ENCODE data around the gene NPEPPS. TPM values are rescaled to one million over a fixed set of nuclear protein-coding genes. Genes with fewer than 3 reads are reported as not detected.

NPEPPS gene
- total and polyA plus RNA-seq, 2 of the 13 experiments (the other 11 are each of a cell fraction or from before 2014, with no cell fraction given), result 53.5 to 127 TPM

DNA sequence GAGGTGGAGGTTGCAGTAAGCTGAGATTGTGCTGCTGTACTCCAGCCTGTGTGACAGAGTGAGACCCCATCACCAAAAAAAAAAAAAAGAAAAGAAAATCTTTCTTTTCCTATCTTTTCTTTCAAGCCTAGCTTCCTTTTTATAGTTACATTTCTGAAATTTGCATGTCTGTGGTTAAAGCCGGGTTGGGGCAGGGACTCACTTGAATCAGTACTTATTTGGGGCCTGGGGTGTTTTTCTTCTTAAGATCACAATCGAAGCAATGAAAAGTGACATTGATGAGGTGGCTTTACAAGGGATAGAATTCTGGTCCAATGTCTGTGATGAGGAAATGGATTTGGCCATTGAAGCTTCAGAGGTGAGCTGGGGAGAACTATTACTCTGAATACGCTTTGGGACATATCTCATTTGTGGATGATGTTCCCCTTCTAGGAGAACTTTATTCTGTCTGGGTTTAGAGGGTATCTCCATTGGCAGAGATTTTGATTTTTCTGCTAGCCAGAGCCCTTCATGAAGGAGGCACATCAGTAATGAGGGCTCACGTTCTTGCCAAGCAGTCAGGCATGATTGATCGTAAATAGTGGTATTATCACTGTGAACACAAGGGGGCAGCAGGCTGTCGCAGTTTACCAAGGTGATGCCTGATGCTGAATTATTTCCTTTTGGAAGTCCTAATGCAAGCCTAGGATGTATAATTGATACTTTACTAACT, 133.2 kb downstream of the NPEPPS start (continued):
- TF ChIP-seq, protein P1, sequence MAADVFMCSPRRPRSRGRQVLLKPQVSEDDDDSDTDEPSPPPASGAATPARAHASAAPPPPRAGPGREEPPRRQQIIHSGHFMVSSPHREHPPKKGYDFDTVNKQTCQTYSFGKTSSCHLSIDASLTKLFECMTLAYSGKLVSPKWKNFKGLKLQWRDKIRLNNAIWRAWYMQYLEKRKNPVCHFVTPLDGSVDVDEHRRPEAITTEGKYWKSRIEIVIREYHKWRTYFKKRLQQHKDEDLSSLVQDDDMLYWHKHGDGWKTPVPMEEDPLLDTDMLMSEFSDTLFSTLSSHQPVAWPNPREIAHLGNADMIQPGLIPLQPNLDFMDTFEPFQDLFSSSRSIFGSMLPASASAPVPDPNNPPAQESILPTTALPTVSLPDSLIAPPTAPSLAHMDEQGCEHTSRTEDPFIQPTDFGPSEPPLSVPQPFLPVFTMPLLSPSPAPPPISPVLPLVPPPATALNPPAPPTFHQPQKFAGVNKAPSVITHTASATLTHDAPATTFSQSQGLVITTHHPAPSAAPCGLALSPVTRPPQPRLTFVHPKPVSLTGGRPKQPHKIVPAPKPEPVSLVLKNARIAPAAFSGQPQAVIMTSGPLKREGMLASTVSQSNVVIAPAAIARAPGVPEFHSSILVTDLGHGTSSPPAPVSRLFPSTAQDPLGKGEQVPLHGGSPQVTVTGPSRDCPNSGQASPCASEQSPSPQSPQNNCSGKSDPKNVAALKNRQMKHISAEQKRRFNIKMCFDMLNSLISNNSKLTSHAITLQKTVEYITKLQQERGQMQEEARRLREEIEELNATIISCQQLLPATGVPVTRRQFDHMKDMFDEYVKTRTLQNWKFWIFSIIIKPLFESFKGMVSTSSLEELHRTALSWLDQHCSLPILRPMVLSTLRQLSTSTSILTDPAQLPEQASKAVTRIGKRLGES (CRISPR knock-in tag; IDR thresholded peaks at IDR 0.05; ENCODE audit: borderline replicate concordance), result no peak
- TF ChIP-seq ZNF841 (CRISPR knock-in tag; IDR thresholded peaks at IDR 0.05; ENCODE audit: borderline replicate concordance) (no peak), TGIF2 (CRISPR knock-in tag; IDR thresholded peaks at IDR 0.05) (0 out of 2 replicates have a peak, but pooled peaks have one; percentile 29), MAFG (CRISPR knock-in tag; IDR thresholded peaks at IDR 0.05) (no peak), DNMT3B (CRISPR knock-in tag; conservative IDR thresholded peaks at IDR 0.05) (no peak), TARDBP (CRISPR knock-in tag; IDR thresholded peaks at IDR 0.05) (no peak), CBX5 (CRISPR knock-in tag; IDR thresholded peaks at IDR 0.05; ENCODE audit: borderline replicate concordance) (no peak), YY1 (IDR thresholded peaks at IDR 0.05; ENCODE audit: insufficient read depth, insufficient replicate concordance, low read depth, low read length) (no peak), SALL2 (CRISPR knock-in tag; IDR thresholded peaks at IDR 0.05) (no peak), KDM5B (CRISPR knock-in tag; IDR thresholded peaks at IDR 0.05; ENCODE audit: borderline replicate concordance) (no peak), LCORL (IDR thresholded peaks at IDR 0.05) (no peak), LCORL (CRISPR knock-in tag; IDR thresholded peaks at IDR 0.05) (no peak), YEATS4 (CRISPR knock-in tag; IDR thresholded peaks at IDR 0.05; ENCODE audit: borderline replicate concordance) (no peak), FOXA3 (CRISPR knock-in tag; IDR thresholded peaks at IDR 0.05) (peak; percentile 43; the same call in 1 of the 2 replicates), RBM22 (optimal IDR thresholded peaks at IDR 0.05; ENCODE audit: low read length) (peak; percentile 95), STAG1 (CRISPR knock-in tag; IDR thresholded peaks at IDR 0.05) (peak; percentile 70), NR2C2 (CRISPR knock-in tag; IDR thresholded peaks at IDR 0.05; ENCODE audit: borderline replicate concordance) (no peak)
- TF ChIP-seq, protein P2, sequence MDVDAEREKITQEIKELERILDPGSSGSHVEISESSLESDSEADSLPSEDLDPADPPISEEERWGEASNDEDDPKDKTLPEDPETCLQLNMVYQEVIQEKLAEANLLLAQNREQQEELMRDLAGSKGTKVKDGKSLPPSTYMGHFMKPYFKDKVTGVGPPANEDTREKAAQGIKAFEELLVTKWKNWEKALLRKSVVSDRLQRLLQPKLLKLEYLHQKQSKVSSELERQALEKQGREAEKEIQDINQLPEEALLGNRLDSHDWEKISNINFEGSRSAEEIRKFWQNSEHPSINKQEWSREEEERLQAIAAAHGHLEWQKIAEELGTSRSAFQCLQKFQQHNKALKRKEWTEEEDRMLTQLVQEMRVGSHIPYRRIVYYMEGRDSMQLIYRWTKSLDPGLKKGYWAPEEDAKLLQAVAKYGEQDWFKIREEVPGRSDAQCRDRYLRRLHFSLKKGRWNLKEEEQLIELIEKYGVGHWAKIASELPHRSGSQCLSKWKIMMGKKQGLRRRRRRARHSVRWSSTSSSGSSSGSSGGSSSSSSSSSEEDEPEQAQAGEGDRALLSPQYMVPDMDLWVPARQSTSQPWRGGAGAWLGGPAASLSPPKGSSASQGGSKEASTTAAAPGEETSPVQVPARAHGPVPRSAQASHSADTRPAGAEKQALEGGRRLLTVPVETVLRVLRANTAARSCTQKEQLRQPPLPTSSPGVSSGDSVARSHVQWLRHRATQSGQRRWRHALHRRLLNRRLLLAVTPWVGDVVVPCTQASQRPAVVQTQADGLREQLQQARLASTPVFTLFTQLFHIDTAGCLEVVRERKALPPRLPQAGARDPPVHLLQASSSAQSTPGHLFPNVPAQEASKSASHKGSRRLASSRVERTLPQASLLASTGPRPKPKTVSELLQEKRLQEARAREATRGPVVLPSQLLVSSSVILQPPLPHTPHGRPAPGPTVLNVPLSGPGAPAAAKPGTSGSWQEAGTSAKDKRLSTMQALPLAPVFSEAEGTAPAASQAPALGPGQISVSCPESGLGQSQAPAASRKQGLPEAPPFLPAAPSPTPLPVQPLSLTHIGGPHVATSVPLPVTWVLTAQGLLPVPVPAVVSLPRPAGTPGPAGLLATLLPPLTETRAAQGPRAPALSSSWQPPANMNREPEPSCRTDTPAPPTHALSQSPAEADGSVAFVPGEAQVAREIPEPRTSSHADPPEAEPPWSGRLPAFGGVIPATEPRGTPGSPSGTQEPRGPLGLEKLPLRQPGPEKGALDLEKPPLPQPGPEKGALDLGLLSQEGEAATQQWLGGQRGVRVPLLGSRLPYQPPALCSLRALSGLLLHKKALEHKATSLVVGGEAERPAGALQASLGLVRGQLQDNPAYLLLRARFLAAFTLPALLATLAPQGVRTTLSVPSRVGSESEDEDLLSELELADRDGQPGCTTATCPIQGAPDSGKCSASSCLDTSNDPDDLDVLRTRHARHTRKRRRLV (CRISPR knock-in tag; IDR thresholded peaks at IDR 0.05), result no peak
- TF ChIP-seq, protein P3, sequence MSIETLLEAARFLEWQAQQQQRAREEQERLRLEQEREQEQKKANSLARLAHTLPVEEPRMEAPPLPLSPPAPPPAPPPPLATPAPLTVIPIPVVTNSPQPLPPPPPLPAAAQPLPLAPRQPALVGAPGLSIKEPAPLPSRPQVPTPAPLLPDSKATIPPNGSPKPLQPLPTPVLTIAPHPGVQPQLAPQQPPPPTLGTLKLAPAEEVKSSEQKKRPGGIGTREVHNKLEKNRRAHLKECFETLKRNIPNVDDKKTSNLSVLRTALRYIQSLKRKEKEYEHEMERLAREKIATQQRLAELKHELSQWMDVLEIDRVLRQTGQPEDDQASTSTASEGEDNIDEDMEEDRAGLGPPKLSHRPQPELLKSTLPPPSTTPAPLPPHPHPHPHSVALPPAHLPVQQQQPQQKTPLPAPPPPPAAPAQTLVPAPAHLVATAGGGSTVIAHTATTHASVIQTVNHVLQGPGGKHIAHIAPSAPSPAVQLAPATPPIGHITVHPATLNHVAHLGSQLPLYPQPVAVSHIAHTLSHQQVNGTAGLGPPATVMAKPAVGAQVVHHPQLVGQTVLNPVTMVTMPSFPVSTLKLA (IDR thresholded peaks at IDR 0.05), result no peak
- TF ChIP-seq, protein P4, sequence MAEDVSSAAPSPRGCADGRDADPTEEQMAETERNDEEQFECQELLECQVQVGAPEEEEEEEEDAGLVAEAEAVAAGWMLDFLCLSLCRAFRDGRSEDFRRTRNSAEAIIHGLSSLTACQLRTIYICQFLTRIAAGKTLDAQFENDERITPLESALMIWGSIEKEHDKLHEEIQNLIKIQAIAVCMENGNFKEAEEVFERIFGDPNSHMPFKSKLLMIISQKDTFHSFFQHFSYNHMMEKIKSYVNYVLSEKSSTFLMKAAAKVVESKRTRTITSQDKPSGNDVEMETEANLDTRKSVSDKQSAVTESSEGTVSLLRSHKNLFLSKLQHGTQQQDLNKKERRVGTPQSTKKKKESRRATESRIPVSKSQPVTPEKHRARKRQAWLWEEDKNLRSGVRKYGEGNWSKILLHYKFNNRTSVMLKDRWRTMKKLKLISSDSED (CRISPR knock-in tag; IDR thresholded peaks at IDR 0.05), result no peak
